ENCODE data around the gene ELF1. TPM values are rescaled to one million over a fixed set of nuclear protein-coding genes. Genes with fewer than 3 reads are reported as not detected.

The ELF1 gene
- total and polyA plus RNA-seq, 2 of the 8 experiments (the other 6 are each of a cell fraction or from before 2014, with no cell fraction given), result 5.6 to 18.2 TPM

- H3K79me2 ChIP-seq (ENCODE audit: control insufficient read depth in 1 of 2, insufficient read depth in 2 of 2, low read length in 2 of 2), result no peaks in the 10 kb centered on the region; a peak in 1 of 4 replicates
- no peak overlapping the region for H2BK20ac ChIP-seq (ENCODE audit: low read length)
- H2BK12ac ChIP-seq (ENCODE audit: low read depth, low read length), result no peak overlapping the region
- no peak overlapping the region for H3K56ac ChIP-seq (replicated peaks; ENCODE audit: insufficient read length, low read depth, low read length)
- no peak overlapping the region for H4K91ac ChIP-seq (replicated peaks; ENCODE audit: insufficient read length, low read length)
- H3K23ac ChIP-seq (ENCODE audit: insufficient read length), result no peak overlapping the region
- no peaks in the 10 kb centered on the region for H3K79me1 ChIP-seq (ENCODE audit: low read depth, low read length)
- H3K4me1 ChIP-seq (replicated peaks in 1 of 4; ENCODE audit: control insufficient read depth in 3 of 4, insufficient read depth in 4 of 4, low read length in 3 of 4), result peaks cover 0 to 5% (median 0%) of the 10 kb centered on the region in 4 experiments; a peak in 3 of 7 replicates
- H3K36me3 ChIP-seq (ENCODE audit: control insufficient read depth in 2 of 4, insufficient read depth in 4 of 4, low read length in 3 of 4), result no peaks in the 10 kb centered on the region
- H3K9ac ChIP-seq (replicated peaks in 1 of 4; ENCODE audit: extremely low read depth in 1 of 4, low read depth in 3 of 4, low read length in 3 of 4), result no peak overlapping the region
- DNase-seq (ENCODE audit: low read depth in 1 of 2, low spot score in 2 of 2) (no peak), FAIRE-seq (no peak)
- H4K8ac ChIP-seq (ENCODE audit: extremely low read depth, insufficient read depth, low read length), result no peak overlapping the region
- no peak overlapping the region for H2BK120ac ChIP-seq (replicated peaks; ENCODE audit: low read depth, low read length)
- H2AFZ ChIP-seq (ENCODE audit: low read length), result no peak overlapping the region
- no peak overlapping the region for H2BK5ac ChIP-seq (ENCODE audit: low read depth, low read length)
- CTCF ChIA-PET (ENCODE audit: partially characterized antibody), result interaction anchor here (1.1 kb wide), 1 partner anchor 31 kb away, joined by 3 read pairs; no protein-coding TSS in a partner anchor
- no peak overlapping the region for H2BK15ac ChIP-seq (ENCODE audit: low read length)
- H3K4ac ChIP-seq (replicated peaks; ENCODE audit: insufficient read length, low read depth, low read length), result no peak overlapping the region
- H3K14ac ChIP-seq (ENCODE audit: insufficient read length), result no peak overlapping the region
- no peaks in the 10 kb centered on the region for H4K20me1 ChIP-seq (replicated peaks in 1 of 2; ENCODE audit: control insufficient read depth in 1 of 2, insufficient read depth in 2 of 2, low read length in 2 of 2)
- H3K18ac ChIP-seq (ENCODE audit: extremely low read depth, low read length), result no peak overlapping the region
- no peaks in the 10 kb centered on the region; the same call in 1 of the 2 replicates for H3K23me2 ChIP-seq (ENCODE audit: low read depth, low read length)
- H3K27ac ChIP-seq (ENCODE audit: low read depth, low read length), result no peak overlapping the region
- H3K9me3 ChIP-seq (ENCODE audit: insufficient read depth in 2 of 2, low read depth in 1 of 2, low read length in 1 of 2), result no peaks in the 10 kb centered on the region
- H2AK5ac ChIP-seq (ENCODE audit: low read depth, low read length), result no peak overlapping the region
- no peak overlapping the region for H4K5ac ChIP-seq (ENCODE audit: insufficient read length, low read depth, low read length)
- H3K4me2 ChIP-seq (ENCODE audit: insufficient read depth in 1 of 2, low read depth in 2 of 2, low read length in 2 of 2), result no peak overlapping the region
- no peak overlapping the region for H3K4me3 ChIP-seq (ENCODE audit: extremely low read depth in 1 of 4, insufficient read depth in 2 of 4, low read depth in 3 of 4, low read length in 4 of 4)
- POLR2A ChIA-PET (ENCODE audit: partially characterized antibody), result interaction anchor here (0.9 to 1.0 kb wide), 2 partner anchors 16 to 18 kb away, joined by 3 to 4 read pairs; no protein-coding TSS in a partner anchor
- no peak for TF ChIP-seq SAP30 (IDR thresholded peaks at IDR 0.05; ENCODE audit: insufficient read depth, insufficient replicate concordance, low read length)
- TF ChIP-seq CREB1 (IDR thresholded peaks at IDR 0.05), result no peak
- TF ChIP-seq BRCA1 (IDR thresholded peaks at IDR 0.05; ENCODE audit: low read depth, low read length), result no peak
- TF ChIP-seq SIRT6 (IDR thresholded peaks at IDR 0.05; ENCODE audit: low read length), result no peak
- no peak for TF ChIP-seq FOSL1 (IDR thresholded peaks at IDR 0.05; ENCODE audit: insufficient read depth, low read depth, low read length)
- no peak for TF ChIP-seq RAD21 (IDR thresholded peaks at IDR 0.05 in 1 of 2, conservative IDR thresholded peaks at IDR 0.05 in 1 of 2; ENCODE audit: low read depth in 2 of 2, low read length in 2 of 2)
- TF ChIP-seq EZH2 (IDR thresholded peaks at IDR 0.05; ENCODE audit: low read depth, low read length, severe bottlenecking), result no peak
- no peak for TF ChIP-seq SIX5 (IDR thresholded peaks at IDR 0.05; ENCODE audit: low read depth, low read length)
- TF ChIP-seq EGR1 (IDR thresholded peaks at IDR 0.05; ENCODE audit: borderline replicate concordance, low read depth, low read length), result no peak
- TF ChIP-seq RFX5 (IDR thresholded peaks at IDR 0.05; ENCODE audit: borderline replicate concordance, low read depth, low read length), result no peak
- TF ChIP-seq GTF2F1 (IDR thresholded peaks at IDR 0.05; ENCODE audit: borderline replicate concordance, low read depth, low read length), result no peak
- TF ChIP-seq ASH2L (IDR thresholded peaks at IDR 0.05; ENCODE audit: low read length), result no peak
- TF ChIP-seq BACH1 (IDR thresholded peaks at IDR 0.05; ENCODE audit: low read length), result no peak
- TF ChIP-seq BCL11A (IDR thresholded peaks at IDR 0.05; ENCODE audit: low read depth in 2 of 2, low read length in 2 of 2), result no peak
- no peaks in the 10 kb centered on the region for H3K27me3 ChIP-seq (replicated peaks in 1 of 4; ENCODE audit: control insufficient read depth in 3 of 4, extremely low read depth in 1 of 4, insufficient read depth in 3 of 4, low read length in 3 of 4)
Measured at GRCh38 chr13:41005704-41006103, 13.4 kb downstream of the ELF1 start.
